ENCODE results near the gene FEZF1.

FEZF1 gene

GRCh38 chr7:122304319-122304975 is at the start of gene FEZF1:
Gene FEZF1 (minus strand): TSS chr7:122304750. CDS start chr7:122304437, 313 bp downstream.
- no peak for DNase-seq

GRCh38 chr7:122352454-122352853 is 47.9 kb upstream of the FEZF1 start:
- no peak for DNase-seq

- no peak for DNase-seq
These were observed 46.2 kb upstream of the FEZF1 start for GRCh38 chr7:122350701-122351100.

- no peak for DNase-seq
These were observed 39.7 kb upstream of the FEZF1 start for GRCh38 chr7:122344303-122344620.

DNA sequence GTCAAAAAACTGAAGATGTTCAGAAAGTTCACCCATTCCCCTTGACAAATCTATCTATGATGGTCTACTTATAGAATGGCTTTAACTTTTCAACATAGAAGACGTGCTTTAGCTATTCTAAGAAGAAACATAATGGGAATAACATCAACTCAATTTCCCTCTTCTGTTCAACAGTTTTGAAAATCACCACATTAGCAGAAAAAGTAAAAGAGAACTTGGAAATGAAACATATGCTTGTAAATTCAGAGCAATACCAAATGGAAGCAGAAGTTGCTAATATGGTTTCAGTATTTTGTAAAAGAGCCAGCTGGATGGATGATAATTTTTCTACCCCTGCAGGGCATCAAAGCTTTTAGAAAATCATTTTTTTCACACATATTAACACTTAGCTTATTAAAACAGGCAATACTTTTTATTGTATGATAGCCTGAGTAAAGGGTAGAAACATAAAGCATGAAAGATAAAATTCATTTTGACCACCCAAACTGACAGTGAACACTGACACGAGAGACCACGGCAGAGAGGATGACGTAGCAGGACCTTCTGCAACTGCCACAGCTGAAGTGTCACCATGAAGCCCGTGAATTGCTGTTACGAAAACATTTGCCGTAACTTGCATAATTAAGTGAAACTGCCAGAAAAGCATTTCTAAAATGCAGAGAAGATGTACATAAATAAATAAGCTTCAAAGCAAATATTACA is 39.2 kb upstream of the FEZF1 start:
- no peak for DNase-seq

GRCh38 chr7:122340427-122340826 is 35.9 kb upstream of the FEZF1 start:
- no peak for DNase-seq

- no peak for DNase-seq
These were observed 34.8 kb upstream of the FEZF1 start for GRCh38 chr7:122339145-122339904.

DNA sequence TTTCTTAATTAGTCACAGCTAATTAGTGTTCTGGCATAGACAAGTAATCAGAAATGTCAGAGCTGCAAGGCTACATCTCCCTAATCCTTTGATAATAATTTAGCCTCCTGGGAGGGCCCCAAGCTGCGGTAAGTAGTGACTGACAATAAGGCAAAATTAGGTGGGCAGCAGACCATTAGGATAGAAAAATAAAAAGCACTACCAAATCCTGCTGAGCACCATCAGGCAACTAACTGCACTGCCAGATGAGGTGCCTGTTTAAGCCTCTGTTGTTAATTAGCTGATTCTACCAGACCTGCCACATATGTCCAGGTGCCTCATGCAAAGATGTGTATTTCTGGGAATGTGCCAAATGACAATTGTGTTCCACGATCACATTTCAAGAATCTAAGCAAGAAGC is 32.5 kb upstream of the FEZF1 start:
- DNase-seq: no peak

GRCh38 chr7:122329145-122329802 is 24.7 kb upstream of the FEZF1 start:
- no peak for DNase-seq

DNA sequence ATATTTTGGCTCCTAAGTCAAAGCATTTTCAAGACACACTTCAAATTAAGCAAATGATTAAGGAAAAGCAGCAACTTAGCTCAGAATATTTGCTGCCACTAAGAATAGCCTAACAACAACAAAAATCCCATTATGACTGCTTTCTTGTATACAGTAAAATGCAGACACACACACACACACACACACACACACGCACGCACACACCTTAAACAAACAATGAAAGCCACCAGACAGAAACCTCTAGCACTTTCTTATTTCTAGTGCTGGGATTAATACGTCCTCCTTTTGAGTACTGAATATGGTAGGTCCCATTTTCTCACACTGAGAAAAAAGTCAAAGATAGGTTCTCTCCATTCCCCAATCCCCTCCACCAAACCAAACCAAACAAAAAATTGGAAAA is 23.4 kb upstream of the FEZF1 start:
- DNase-seq: no peak

GRCh38 chr7:122316467-122317388 is 12.2 kb upstream of the FEZF1 start:
- no peak for DNase-seq

GRCh38 chr7:122315507-122316466 is 11.2 kb upstream of the FEZF1 start:
- DNase-seq: no peak

GRCh38 chr7:122314284-122314683 is 9.7 kb upstream of the FEZF1 start:
- no peak for DNase-seq

GRCh38 chr7:122312789-122313188 is 8.2 kb upstream of the FEZF1 start:
- no peak for DNase-seq

DNA sequence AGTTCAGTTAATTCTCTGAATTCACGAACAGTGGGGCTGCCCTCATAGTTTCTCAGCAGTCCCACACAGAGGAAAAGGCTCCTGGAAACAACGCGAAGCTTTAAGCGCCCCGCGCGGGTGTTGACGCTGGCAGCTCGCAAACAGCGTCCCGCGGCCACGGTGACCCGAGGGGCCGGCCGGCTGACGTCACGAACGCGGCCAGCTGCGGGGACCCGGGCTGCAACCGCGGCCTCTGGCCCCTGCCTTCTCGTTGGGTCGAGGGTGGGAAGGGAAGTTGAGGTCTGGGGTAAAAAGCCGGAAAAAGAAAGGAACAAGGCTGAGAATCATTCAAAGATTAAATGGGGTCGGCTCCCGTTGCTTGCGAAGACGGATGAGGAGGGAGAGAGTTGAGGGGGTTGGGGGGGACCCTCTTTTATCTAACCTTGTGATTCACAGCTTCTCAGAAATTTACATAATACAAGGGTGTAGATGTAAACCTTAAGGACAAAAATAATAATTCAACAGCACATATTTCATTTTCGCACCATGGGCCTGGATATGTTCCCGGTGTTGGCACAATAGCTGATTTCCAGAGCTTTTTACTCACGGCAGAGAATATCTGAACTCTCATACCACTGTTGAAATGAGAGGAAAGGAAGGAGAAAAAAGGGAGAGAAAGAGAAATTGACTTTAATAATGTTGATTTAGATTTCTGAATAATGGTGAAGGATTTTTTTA is 7.3 kb upstream of the FEZF1 start:
- DNase-seq: no peak

- DNase-seq: no peak
These were observed 6.6 kb upstream of the FEZF1 start for GRCh38 chr7:122311050-122311700.

DNA sequence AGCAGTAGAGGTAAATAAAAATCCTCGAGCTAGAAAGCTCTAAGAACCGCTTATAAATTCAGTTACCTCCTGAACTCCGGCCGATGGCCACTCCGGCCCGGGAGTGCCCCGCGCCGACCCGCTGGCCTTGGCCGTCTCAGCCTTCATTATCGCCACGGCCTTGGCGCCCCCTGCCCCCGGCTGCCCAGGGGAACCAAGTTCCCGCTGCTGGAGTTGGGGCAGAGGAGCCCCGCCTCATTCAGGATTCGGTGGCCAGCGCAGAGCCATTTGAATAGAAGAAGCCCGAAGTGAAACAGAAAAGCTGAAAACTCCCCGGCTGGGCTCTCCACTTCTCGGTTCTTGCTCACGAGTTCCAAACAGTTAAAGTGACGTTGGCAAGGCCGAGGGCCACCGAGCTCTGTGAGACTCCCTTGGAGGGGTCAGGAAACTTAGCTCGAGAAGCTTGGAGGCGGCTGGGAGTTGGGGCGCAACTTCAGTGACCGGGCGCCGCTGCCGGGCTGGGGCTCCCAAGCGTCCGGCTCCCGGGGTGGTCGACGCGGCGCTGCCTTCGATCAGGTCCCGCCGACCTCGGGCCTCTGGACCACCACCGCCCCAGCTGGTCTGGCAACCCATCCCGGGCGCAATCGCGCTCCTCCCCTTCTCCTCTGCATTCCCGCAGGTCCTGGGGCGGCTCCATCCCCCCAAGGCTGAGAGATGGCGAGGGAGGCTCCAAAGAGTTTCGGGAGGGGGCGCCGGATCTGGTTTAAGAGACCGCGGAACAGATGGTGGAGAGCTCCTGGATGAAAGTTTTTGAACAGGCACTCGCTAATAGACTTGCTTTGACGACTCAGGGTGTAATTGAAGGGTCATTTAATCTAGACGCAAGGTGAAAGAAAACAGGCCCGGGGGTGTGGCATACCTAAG is 5.8 kb upstream of the FEZF1 start:
- DNase-seq: no peak

- DNase-seq: no peak
These were observed 4.9 kb upstream of the FEZF1 start for GRCh38 chr7:122309421-122309820.

GRCh38 chr7:122307228-122307621 is 2.7 kb upstream of the FEZF1 start:
- no peak for DNase-seq
